ENCODE results near the gene NGRN.
"Not testable (repeated sequence)": the region's sequence is repeated elsewhere in the genome, so short reads cannot be mapped to it uniquely, and the experiment has no call there.

Gene NGRN

DNA sequence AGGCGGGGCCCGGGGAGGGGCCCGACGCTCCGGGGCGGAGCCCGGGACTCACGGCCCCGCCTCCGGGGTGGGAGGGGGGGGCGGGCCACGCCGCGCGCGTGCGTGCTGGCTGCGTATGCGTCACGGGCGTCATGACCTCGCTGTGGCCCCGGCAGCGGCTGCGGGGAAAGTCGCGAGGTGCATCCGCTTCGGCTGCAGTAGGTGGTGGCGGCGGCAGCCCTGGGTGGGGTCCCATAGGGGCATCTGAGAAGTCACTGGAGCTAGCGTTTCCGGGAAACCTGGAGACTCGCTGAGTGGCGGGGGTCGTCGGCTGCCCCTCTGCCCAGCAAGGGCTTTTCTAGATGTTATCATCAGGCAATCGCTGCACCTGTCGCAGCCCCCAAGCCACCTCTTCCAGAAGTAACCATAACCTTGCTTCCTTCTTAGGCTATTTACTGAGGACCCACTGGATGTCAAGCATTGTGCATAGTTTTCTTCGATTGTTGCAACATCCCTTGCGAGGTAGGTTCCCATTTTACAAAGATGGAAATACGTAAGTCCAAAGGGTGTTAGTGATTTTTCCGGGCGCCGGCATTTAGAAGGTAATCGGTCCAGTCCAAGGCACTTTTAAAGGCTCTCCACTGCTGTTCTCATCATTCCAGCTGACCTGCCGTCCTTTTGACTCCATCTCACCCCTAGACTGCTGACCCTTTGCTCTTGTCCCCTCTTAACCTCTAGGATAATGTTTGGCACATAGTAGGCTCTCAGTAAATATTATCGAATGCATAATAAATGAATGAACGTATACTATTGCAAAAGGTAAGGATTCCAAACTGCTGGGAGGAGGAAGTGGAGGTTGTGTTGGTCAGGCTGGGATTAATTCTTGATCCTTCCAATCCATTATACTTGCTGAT, 31.1 kb upstream of the NGRN start, which contains the start of gene GDPGP1:
TSS of gene GDPGP1 (plus strand) at position 114 of the 893 bp plus-strand sequence. CDS start 6,700 bp downstream, outside the sequence.
- no peak for DNase-seq

DNA sequence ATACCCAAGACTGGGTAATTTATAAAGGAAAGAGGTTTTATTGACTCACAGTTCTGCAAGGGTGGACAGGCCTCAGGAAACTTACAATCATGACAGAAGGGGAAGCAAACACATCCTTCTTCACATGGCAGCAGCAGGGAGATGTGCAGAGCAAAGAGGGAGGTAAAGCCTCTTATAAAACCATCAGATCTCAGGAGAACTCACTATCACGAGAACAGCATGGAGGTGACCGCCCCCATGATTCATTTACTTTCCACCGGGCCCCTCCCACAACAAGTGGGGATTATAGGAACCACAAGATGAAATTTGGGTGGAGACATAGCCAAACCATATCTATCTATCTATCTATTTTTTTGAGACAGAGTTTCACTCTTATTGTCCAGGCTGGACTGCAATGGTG, 26.1 kb upstream of the NGRN start:
- no peak for DNase-seq

DNA sequence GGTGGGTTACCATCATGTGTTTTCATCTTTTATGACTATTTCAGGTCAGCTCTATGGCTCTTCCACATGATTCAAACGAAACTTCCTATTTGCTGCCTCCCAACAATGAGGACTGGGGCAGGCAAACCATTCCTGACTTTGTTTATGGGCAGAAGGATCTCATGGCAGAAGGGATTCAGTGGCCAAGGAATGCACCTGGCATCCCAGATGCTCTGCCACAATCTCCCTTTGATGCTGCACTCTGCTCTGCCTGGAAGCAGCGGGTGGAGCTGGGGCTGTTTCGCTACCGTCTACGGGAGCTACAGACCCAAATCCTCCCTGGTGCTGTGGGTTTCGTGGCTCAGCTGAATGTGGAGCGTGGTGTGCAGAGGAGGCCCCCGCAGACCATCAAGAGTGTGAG, 24.6 kb upstream of the NGRN start:
- no peak for DNase-seq

DNA sequence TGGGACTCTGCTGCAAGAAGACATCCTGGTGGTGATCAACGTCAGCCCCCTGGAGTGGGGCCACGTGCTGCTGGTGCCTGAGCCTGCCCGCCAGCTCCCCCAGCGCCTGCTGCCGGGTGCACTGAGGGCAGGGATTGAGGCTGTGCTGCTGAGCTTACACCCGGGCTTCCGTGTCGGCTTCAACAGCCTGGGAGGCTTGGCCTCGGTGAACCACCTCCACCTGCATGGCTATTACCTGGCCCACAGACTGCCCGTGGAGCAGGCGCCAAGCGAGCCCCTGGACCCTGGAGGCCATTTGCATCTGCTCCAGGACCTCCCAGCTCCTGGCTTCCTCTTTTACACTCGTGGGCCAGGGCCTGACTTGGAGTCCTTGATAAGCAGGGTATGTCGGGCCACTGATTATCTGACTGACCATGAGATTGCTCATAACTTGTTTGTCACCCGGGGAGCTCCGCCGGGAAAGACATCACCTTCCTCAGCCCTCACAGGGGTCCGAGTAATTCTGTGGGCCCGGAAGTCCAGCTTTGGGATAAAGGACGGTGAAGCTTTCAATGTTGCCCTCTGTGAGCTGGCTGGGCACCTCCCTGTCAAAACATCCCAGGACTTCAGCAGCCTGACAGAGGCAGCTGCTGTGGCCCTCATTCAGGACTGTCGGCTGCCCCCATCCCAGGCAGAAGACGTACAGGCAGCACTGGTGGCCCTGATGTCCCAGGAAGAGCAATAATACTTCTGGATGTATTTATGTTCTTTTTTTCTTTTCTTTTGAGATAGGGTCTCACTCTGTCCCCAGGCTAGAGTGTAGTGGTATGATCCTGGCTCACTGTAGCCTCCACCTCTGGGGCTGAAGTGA, 23.9 kb upstream of the NGRN start:
- no peak for DNase-seq

DNA sequence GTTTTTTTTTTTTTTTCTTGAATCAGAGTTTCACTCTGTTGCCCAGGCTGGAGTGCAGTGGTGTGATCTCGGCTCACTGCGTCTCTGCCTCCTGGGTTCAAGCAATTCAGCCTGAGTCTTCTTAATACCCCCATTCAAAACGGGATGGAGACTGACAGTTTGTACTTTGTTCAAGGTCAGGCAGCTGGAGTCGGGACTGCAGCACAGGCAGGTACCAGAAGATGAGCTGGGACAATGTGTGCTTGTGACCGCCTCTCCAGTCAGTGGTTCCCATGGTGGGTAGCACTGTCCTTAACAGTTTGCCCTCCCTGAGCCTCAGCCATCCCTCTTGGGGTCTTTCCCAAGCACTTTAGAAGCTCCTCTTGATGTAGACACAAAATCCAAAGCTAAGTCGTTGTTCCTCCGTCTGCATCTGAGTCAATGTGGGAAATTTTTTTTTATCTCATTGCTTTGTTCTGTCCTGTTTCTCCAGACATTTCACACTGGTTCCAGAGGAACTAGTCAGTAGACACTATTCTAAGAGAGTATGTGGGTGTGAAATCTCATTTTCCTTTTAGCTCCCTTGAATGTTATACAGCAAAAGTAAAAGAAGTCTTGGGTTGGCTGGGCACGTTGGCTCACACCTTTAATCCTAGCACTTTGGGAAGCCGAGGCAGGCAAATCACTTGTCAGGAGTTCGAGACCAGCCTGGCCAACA, 21.4 kb upstream of the NGRN start:
- DNase-seq: no peak

DNA sequence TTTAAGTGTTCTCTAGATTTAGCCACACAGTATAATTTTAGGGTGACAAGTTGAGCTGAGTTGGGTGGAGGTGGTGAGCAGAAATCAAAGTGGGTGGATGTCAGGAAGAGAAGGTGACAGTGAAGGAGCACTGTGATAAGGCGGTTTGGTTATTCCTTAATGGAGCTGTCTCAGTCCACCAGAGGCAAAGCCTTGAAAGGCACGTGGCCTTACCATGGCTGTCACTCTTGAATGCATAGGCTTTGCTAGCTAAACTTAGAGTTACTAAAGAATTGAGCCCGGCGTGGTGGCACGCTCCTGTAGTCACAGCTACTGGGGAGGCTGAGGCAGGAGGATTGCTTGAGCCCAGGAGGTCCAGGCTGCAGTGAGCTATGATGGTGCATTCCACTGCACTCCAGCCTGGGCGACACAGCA, 16.7 kb upstream of the NGRN start:
- DNase-seq: no peak

DNA sequence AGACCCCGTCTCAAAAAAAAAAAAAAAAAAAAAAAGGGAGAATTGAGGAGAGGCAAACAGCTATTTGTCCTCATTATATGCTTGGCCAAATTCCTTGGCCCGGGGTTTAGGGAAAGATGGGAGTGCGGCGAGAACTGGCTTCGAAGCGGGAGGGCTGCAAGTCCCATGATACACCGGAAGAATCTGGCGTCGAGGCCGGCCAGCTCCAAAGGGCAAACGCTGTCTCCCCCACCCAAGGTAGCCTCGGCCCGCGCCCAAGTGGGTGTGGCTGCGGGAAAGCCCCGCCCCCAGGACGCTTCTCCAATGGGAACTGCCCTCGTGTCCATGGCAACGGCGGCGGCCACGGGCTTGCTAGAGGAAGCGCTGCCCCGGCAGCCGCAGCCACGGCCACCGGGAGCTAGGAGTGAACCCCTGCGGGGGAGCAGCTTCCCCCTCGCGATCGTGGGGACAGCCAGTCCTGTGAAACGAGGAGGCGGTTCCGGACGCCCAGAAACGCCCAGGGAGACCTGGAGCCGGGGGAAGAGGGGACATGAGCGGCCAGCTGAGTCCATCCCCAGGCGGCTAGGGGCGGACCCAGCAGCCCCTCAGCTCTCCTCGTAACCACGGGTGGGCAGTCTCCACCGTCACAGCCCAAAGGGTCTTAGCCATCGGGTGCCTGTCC, 16.1 kb upstream of the NGRN start, which contains the start of gene TTLL13:
TSS of gene TTLL13 (plus strand) at position 354 of the 661 bp plus-strand sequence. CDS start 1,075 bp downstream, outside the sequence.
- peak; percentile 74 to 80 for DNase-seq

DNA sequence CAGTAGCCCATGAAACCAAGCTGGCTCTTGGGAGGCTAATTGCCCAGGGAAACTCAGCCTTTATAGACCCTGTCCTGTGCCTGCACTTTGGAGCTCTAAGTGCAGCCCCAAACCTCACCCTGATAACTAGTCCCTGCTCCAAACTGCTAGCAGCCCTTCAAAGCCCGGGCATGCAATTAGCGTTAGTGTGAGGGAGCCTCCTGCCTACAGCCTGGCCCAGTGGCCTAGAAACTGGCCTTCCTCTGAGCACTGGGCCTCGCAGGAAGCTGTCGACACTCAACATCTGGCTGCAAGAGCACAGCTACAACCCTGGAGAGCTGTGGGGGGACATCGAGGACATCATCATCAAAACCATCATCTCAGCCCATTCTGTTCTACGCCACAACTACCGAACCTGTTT, 7.7 kb upstream of the NGRN start:
- no peak for DNase-seq

DNA sequence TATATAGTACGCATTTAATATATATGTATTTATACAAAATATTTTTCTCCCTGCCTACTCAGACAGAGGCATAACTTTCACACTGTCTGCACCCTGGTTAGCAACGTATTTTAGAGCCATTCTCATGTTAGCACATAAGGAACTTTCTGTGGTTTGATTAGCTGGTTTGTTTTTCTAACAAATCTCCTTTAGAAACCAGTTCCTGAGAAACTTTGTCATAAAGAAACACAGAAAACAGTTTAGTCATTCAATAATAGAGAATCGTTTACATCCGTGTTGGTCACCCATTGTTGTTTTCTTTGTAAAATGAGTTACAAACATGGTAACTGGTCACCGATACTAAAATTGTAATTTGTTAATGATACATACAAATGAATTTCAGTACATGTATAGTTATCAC, 5.9 kb upstream of the NGRN start:
- DNase-seq: no peak

DNA sequence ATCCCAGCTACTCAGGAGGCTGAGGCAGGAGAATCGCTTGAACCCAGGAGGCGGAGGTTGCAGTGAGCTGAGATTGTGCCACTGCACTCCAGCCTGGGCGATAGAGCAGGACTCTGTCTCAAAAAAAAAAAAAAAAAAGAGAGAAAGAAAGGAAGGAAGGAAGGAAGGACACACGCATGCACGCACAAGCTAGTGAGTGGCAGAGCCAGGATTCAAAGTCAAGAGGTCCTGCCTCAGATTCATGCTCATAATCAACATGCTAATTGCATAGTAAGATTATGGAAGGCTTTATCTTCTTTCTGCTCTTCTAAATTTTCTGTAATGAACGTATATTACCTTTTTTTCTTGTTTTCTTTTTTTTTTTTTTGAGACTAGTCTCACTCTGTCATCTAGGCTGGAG, 4.7 kb upstream of the NGRN start:
- not testable (repeated sequence) for DNase-seq

DNA sequence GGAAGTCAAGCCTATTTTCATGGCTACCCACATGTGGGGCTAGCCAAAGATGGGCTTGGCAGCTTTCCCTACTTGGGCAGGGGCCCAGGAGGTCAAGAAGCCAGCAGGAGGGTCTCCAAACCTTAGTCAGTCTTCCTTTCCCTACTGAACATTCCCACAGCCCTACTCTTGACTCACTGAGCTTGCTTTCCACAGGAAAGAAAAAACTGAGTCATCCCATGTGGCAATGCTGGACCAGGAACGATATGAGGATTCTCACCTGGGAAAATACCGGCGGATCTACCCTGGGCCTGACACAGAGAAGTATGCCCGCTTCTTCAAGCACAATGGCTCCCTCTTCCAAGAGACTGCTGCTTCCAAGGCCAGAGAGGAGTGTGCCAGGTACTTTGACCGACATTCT, 3.7 kb upstream of the NGRN start:
- DNase-seq: no peak

DNA sequence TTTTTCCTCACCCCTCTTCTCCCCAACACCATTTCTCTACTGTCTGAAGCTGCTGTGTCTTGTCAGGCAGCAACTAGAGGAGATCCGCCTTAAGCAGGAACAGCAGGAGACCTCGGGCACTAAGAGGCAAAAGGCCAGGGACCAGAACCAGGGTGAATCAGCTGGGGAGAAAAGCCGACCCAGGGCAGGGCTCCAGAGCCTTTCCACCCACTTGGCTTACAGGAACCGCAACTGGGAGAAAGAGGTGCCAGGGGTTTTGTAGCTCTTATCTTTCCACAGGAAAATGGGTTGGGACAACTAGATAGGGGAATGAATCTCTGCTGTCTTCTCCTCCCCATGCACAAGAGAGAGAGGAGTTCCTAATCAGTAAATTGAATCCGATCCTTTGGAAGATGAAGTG, 3.0 kb upstream of the NGRN start:
- no peak for DNase-seq

DNA sequence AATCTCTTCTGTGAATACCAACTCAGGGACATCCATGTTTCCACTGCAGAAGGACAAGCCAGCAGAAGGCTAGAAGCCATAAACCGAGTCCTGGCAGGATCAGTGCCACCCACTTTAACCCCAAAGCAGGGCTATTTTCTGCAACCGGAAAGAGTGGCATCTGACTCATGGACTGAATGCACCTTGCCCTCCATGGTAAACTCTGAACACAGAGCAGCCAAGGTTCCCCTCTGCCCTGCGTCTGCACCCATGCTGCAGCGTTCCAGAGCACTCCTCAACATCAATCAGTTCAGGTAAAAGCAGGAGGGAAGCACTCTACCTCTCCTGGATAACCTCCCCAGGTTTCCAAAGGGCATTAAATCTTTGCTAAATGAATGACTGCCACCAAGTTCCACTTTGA, 801 bp upstream of the NGRN start:
- peak in 1 of 2 donors; percentile 26 for DNase-seq

DNA sequence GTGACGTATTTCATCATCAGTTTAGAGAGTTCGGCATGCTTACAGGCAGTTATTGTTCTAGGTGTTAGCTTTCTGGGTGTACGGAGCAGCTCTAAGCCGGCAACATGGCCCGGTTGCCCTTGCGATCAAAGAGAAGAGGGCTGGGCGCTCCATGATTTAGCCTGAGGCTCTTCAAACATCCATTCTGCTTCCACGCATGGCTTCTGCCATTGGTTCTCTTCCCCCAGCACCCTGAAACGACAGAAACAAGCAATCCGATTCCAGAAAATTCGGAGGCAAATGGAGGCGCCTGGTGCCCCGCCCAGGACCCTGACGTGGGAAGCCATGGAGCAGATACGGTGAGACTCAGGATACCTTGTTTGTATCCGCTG, 574 bp downstream of the NGRN start:
- peak; percentile 53 to 65 for DNase-seq

DNA sequence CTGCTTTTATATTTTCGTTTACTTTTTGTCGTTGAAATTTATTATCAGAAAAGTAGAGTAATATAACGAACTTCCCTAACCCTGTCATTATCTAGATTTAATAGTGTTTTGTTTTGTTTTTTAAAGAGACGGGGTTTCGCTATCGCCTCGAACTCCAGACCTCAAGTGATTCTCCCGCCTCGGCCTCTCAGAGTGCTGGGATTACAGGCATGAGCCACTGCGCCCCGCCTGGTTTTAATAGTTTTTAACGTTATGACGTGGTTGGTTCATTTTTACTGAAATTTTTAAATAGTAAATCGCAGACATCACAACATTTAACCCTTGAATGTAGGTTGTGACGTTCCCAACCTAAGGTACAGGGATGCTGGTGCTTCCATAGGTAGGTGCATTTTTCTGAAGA, 1.0 kb downstream of the NGRN start:
- peak; percentile 3 to 41 for DNase-seq

DNA sequence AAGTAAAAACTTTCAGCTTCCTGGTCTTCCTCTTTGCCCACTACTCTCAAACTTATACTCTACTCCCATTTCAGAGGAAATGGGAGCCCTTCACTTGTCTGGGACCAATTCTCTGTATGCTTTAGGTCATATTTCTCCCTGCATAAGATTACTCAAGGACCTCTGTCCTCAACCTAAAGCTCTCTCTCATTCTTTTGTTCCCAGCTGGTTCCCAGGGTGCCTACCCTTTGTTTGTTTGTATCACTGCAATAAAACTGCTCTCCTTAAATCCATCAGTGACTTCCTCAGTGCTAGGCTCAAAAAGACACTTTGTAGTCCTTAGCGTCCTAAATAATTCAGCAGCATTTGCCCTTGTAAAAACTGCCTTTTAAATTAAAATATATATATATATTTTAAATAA, 2.9 kb downstream of the NGRN start:
- no peak for DNase-seq

DNA sequence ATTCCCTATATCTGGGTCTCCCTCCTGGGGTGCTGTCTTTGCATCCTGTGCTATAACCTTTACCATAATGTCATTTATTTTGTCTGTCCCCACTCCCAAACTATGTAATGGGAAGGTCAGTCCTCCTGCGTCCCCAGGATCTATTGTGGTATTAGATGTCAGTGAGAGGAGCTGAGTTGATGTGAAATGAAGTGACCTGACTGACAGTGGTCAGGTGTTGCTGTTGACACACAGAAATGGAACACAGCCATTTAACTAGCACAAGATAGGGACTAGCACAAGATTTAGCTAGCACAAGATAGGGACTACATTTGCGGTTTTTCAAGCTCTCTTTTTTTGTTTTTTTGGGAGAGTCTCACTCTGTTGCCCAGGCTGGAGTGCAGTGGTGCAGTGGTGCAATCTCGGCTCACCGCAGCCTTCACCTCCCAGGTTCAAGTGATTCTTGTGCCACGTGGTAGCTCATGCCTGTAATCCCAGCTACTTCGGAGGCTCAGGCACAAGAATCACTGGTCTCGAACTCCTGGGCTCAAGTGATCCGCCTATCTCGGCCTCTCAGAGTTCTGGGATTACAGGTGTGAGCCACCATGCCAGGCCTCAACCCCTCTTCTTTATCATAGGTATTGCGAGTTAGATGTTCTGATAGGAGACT, 5.2 kb downstream of the NGRN start:
- DNase-seq: no peak

DNA sequence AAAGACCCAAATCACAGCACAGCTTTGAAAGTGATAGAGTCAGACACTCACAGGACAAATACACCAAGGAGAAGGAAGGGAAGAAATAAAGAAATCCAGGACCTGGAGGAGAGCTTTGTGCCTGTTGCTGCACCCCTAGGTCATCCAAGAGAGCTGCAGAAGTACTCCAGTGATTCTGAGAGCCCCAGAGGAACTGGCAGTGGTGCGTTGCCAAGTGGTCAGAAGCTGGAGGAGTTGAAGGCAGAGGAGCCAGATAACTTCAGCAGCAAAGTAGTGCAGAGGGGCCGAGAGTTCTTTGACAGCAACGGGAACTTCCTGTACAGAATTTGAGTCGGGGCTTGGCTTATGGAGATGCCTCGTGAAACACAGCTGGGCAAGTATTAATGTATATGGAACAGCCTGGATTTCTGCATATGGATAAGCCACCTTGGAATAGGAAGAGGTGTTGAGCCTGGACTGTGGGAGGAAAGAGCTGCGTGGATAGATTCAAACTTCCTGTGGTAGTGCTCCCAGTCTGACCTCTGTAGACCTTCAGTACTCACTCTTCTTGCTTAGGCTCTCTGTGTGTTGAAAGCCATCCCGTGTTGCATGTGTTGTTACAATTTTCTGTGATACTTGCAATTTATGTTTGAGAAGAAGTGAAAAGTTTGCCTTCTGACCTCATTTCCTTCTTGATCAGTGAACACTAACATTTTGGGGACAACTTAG, 6.1 kb downstream of the NGRN start:
- DNase-seq: no peak

DNA sequence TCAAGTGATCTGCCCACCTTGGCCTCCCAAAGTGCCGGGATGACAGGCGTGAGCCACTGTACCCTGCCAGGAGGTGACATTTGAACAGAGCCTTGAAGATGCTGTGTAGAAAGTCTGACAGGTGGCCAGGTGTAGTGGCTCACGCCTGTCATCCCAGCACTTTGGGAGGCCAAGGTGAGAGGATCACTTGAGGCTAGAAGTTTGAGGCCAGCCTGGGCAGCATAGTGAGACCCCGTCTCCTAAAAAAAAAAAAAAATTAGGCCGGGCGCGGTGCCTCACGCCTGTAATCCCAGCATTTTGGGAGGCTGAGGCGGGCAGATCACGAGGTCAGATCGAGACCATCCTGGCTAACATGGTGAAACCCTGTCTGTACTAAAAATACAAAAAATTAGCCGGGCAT, 13.0 kb downstream of the NGRN start:
- not testable (repeated sequence) for DNase-seq

DNA sequence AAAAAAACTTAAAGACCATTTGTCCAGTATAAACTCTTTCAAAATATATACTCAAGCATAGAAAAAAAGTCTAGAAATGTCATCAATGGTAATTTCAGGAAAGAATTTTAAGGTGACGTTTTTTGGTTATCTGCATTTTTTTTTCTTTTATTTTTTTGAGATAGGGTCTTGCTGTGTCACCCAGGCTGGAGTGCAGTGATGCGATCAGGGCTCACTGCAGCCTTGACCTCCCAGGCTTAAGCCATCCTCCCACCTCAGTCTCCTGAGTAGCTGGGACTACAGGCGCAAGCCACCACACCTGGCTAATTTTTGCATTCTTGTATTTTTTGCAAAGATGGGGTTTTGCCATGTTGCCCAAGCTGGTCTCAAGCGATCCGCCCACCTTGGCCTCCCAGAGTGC, 15.3 kb downstream of the NGRN start:
- not testable (repeated sequence) for DNase-seq

DNA sequence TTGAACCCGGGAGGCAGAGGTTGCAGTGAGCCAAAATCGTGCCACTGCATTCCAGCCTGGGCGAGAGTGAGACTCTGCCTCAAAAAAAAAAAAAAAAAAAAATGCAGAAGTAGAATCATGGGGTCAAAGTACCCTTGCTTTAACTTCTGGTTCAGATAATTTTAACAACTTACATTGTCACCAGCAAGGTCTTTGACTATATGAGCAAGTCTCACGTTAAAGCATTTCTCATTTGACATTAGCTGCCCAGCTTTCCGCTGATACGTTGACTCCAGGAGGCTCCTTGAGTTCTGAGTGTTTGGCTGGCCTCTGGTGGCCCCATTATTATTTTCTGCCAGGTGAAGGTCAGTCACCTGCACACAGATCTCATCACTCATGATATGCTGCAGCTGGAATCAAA, 16.2 kb downstream of the NGRN start:
- DNase-seq: not testable (repeated sequence)
